Mesothelial cell of epicardium (in vitro differentiated cells): Measurements from ENCODE around the gene CD9. TPM values are rescaled to one million over a fixed set of nuclear protein-coding genes. Genes with fewer than 3 reads are reported as not detected.
A peak's percentile ranks its signal among the peaks of the same experiment; 100 is the strongest.

Experiments used
- DNase-seq, 2 experiments: peaks; one replicate each; pipeline ENCODE4 v3.0.0; 2021; ENCODE audit warnings: low spot score in 2 of 2; ENCODE audit not compliant: unreplicated experiment in 2 of 2
- H3K27ac Mint-ChIP-seq: 2 replicates; pipeline ENCODE4 v1.8.0; 2021; ENCODE audit warnings: mixed read lengths
- H3K27me3 Mint-ChIP-seq: 2 replicates; pipeline ENCODE4 v1.8.0; 2021; ENCODE audit warnings: low read depth, mixed read lengths
- H3K36me3 Mint-ChIP-seq: 2 replicates; pipeline ENCODE4 v1.8.0; 2021; ENCODE audit warnings: mixed read lengths
- H3K4me1 Mint-ChIP-seq: 2 replicates; pipeline ENCODE4 v1.8.0; 2021; ENCODE audit warnings: mixed read lengths
- H3K4me3 Mint-ChIP-seq: 2 replicates; pipeline ENCODE4 v1.8.0; 2021; ENCODE audit warnings: mild to moderate bottlenecking, moderate library complexity, mixed read lengths
- H3K9me3 Mint-ChIP-seq: 2 replicates; pipeline ENCODE4 v1.8.0; 2021; ENCODE audit warnings: mixed read lengths
- CTCF ChIP-seq: fragments of 200-600 bp; sonication (generic); IDR thresholded peaks from one replicate; pipeline ENCODE4 v1.5.0; 2021; ENCODE audit warnings: antibody characterized with exemption; ENCODE audit not compliant: unreplicated experiment
- total RNA-seq: library from RNA; stranded (reverse); gene quantifications from 3 replicates; pipeline ENCODE4 v1.2.1, GENCODE V29; 2021

Gene CD9
- total RNA-seq, 1 donor from 2014 or later: 22.3 TPM

- no peak for DNase-seq
- Mint-ChIP-seq H3K4me3 (no peak overlapping the region), H3K9me3 (peaks cover under 1% of the 10 kb centered on the region), H3K27me3 (no peaks in the 10 kb centered on the region), H3K4me1 (peaks cover 22% of the 10 kb centered on the region), H3K27ac (no peak overlapping the region), H3K36me3 (no peaks in the 10 kb centered on the region)
- TF ChIP-seq CTCF: no peak
Observed at GRCh38 chr12:6250343-6250742, 50.1 kb downstream of the CD9 start.

GRCh38 chr12:6253278-6253677, 53.1 kb downstream of the CD9 start:
- peaks cover 22% of the 10 kb centered on the region for H3K4me1 Mint-ChIP-seq
- peaks cover 2% of the 10 kb centered on the region for H3K36me3 Mint-ChIP-seq
- no peak for TF ChIP-seq CTCF
- H3K27me3 Mint-ChIP-seq: no peaks in the 10 kb centered on the region
- peaks cover 11% of the 10 kb centered on the region for H3K9me3 Mint-ChIP-seq
- peak overlapping the region; percentile 21 for H3K27ac Mint-ChIP-seq
- H3K4me3 Mint-ChIP-seq: no peak overlapping the region
- no peak for DNase-seq

GRCh38 chr12:6254491-6254890, 54.3 kb downstream of the CD9 start:
- no peak overlapping the region for H3K27ac Mint-ChIP-seq
- no peak for TF ChIP-seq CTCF
- no peaks in the 10 kb centered on the region for H3K27me3 Mint-ChIP-seq
- no peak for DNase-seq
- no peak overlapping the region for H3K4me3 Mint-ChIP-seq
- H3K4me1 Mint-ChIP-seq: peaks cover 13% of the 10 kb centered on the region
- peaks cover 19% of the 10 kb centered on the region for H3K9me3 Mint-ChIP-seq
- peaks cover 2% of the 10 kb centered on the region for H3K36me3 Mint-ChIP-seq

- H3K4me1 Mint-ChIP-seq: no peaks in the 10 kb centered on the region
- no peak overlapping the region for H3K27ac Mint-ChIP-seq
- peaks cover 19% of the 10 kb centered on the region for H3K9me3 Mint-ChIP-seq
- H3K4me3 Mint-ChIP-seq: no peak overlapping the region
- DNase-seq: no peak
- H3K36me3 Mint-ChIP-seq: peaks cover 2% of the 10 kb centered on the region
- TF ChIP-seq CTCF: no peak
- no peaks in the 10 kb centered on the region for H3K27me3 Mint-ChIP-seq
Observed at GRCh38 chr12:6257007-6257406, 56.8 kb downstream of the CD9 start.

- TF ChIP-seq CTCF: no peak
- H3K4me1 Mint-ChIP-seq: peaks cover 27% of the 10 kb centered on the region
- no peak overlapping the region for H3K27ac Mint-ChIP-seq
- DNase-seq: no peak
- H3K36me3 Mint-ChIP-seq: peaks cover 2% of the 10 kb centered on the region
- H3K27me3 Mint-ChIP-seq: no peaks in the 10 kb centered on the region
- H3K4me3 Mint-ChIP-seq: no peak overlapping the region
- peaks cover 19% of the 10 kb centered on the region for H3K9me3 Mint-ChIP-seq
Observed at GRCh38 chr12:6262211-6262610, 62.0 kb downstream of the CD9 start.

GRCh38 chr12:6262623-6263022, 62.4 kb downstream of the CD9 start:
- Mint-ChIP-seq H3K9me3 (peaks cover 15% of the 10 kb centered on the region), H3K36me3 (peaks cover 2% of the 10 kb centered on the region), H3K27ac (no peak overlapping the region), H3K4me1 (peaks cover 30% of the 10 kb centered on the region), H3K4me3 (no peak overlapping the region), H3K27me3 (no peaks in the 10 kb centered on the region)
- no peak for TF ChIP-seq CTCF
- no peak for DNase-seq
